CD4-positive, alpha-beta memory T cell (primary cell): Measurements from ENCODE around the gene PPFIBP2. TPM values are rescaled to one million over a fixed set of nuclear protein-coding genes. Genes with fewer than 3 reads are reported as not detected.

Experiments
- CTCF ChIA-PET: fragments of 350-600 bp; sonication (Branson Sonifier 250); formaldehyde crosslinking; loops from one replicate; lab custom pipeline; 2021; ENCODE audit warnings: inconsistent platforms; ENCODE audit not compliant: partially characterized antibody; lab: Charles Lee
- POLR2A ChIA-PET: fragments of 350-600 bp; sonication (Branson Sonifier 250); formaldehyde crosslinking; loops from one replicate; lab custom pipeline; 2021; ENCODE audit not compliant: partially characterized antibody; lab: Charles Lee
- DNase-seq, 5 donors: peaks; one replicate each; pipeline versions ENCODE4 v3.0.0 to v3.0.0-alpha.2; 2020 to 2022; ENCODE audit warnings: mixed read lengths in 1 of 5
- H3K27ac ChIP-seq: one replicate; pipeline ENCODE4 v1.7.0; 2013; ENCODE audit warnings: low read depth, low read length
- H3K27me3 ChIP-seq: 2 replicates; pipeline ENCODE4 v1.7.0; 2013; ENCODE audit warnings: mild to moderate bottlenecking, low read length, moderate library complexity; ENCODE audit not compliant: insufficient read depth
- H3K36me3 ChIP-seq: 2 replicates; pipeline ENCODE4 v1.7.0; 2013; ENCODE audit warnings: mild to moderate bottlenecking, low read length, moderate library complexity; ENCODE audit not compliant: insufficient read depth
- H3K4me1 ChIP-seq: 2 replicates; pipeline ENCODE4 v1.7.0; 2013; ENCODE audit warnings: mild to moderate bottlenecking, low read length, moderate library complexity; ENCODE audit not compliant: insufficient read depth
- H3K4me3 ChIP-seq, 2 donors: one replicate each; pipeline ENCODE4 v1.7.0; 2013; ENCODE audit warnings: low read length in 2 of 2, mild to moderate bottlenecking in 1 of 2
- H3K9me3 ChIP-seq, 2 donors: one replicate each; pipeline ENCODE4 v1.7.0; 2013; ENCODE audit warnings: low read length in 2 of 2, control low read depth in 1 of 2; ENCODE audit not compliant: control insufficient read depth in 1 of 2
- H3K27ac Mint-ChIP-seq, 7 donors: one replicate each; pipeline ENCODE4 v1.8.0; 2020 to 2021; ENCODE audit warnings: mixed read lengths in 7 of 7, mild to moderate bottlenecking in 6 of 7, inconsistent platforms in 3 of 7, moderate library complexity in 3 of 7
- H3K27me3 Mint-ChIP-seq, 2 donors: one replicate each; pipeline ENCODE4 v1.8.0; 2020 to 2021; ENCODE audit warnings: mixed read lengths in 2 of 2
- H3K36me3 Mint-ChIP-seq, 2 donors: one replicate each; pipeline ENCODE4 v1.8.0; 2020 to 2021; ENCODE audit warnings: mixed read lengths in 2 of 2, inconsistent platforms in 1 of 2, mild to moderate bottlenecking in 1 of 2
- H3K4me1 Mint-ChIP-seq, 4 donors: one replicate each; pipeline ENCODE4 v1.8.0; 2020 to 2021; ENCODE audit warnings: mixed read lengths in 4 of 4, mild to moderate bottlenecking in 1 of 4
- H3K4me3 Mint-ChIP-seq, 8 donors: one replicate each; pipeline ENCODE4 v1.8.0; 2020 to 2021; ENCODE audit warnings: mixed read lengths in 8 of 8, mild to moderate bottlenecking in 7 of 8, moderate library complexity in 6 of 8, inconsistent platforms in 3 of 8
- H3K9me3 Mint-ChIP-seq, 8 donors: one replicate each; pipeline ENCODE4 v1.8.0; 2020 to 2021; ENCODE audit warnings: mixed read lengths in 8 of 8, mild to moderate bottlenecking in 5 of 8, inconsistent platforms in 3 of 8, moderate library complexity in 1 of 8
- intact Hi-C: fragments of 100-400 bp; cut with micrococcal nuclease; formaldehyde crosslinking; loops from one replicate; pipeline ENCODE4 v1.15.1; 2023
- polyA plus RNA-seq, 2 donors: library from polyadenylated mRNA; unstranded; fragments of 300-500 nt; fragmentation: Illumina TruSeq; gene quantifications; one replicate each; pipeline ENCODE4 v1.2.3, GENCODE V29; 2021
- total RNA-seq, 2 experiments: library from RNA; stranded (reverse); gene quantifications; one replicate each; pipeline ENCODE4 v1.2.3, GENCODE V29; 2021

Gene PPFIBP2
- total and polyA plus RNA-seq, 4 experiments from 2014 or later: 4.0 to 22.0 (median 19.0) TPM

- ChIA-PET POLR2A (no interaction called here), CTCF (no interaction called here)
- H3K36me3 Mint-ChIP-seq: no peaks in the 10 kb centered on the region
These were observed 14.7 kb upstream of the PPFIBP2 start for GRCh38 chr11:7499081-7499480.

DNA sequence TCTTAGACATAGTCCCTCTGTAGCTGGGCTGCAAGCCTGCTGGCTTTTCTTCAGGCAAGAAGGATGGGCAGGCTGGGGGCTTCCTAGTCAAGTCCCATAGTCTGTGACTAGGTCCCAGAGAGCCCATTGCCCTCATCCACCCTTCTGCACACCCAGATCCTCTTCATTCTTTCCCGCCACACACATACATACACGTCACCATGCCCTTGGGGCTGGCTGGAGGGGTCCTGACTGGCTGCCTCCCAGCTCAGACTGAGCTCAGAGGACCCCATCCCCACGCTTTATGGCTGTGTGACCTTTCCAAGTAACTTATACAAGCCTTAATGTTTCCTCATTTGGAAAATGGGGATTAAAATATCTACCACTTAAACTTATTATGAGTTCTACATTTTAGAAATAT lies 13.5 kb upstream of the PPFIBP2 start:
- CTCF ChIA-PET: interaction anchor here (1.7 kb wide), 1 partner anchor 12 kb away, joined by 6 read pairs; no protein-coding TSS in a partner anchor
- intact Hi-C loops: no loop called here
- H3K27ac Mint-ChIP-seq: no peak overlapping the region
- no peak overlapping the region for H3K4me3 Mint-ChIP-seq
- no peak for DNase-seq
- no peaks in the 10 kb centered on the region for H3K36me3 Mint-ChIP-seq
- Histone ChIP-seq H3K36me3 (no peaks in the 10 kb centered on the region), H3K27me3 (no peaks in the 10 kb centered on the region), H3K4me1 (no peaks in the 10 kb centered on the region), H3K27ac (no peak overlapping the region), H3K9me3 (no peaks in the 10 kb centered on the region), H3K4me3 (no peak overlapping the region)
- peaks cover 0 to 1% of the 10 kb centered on the region in 2 donors for H3K27me3 Mint-ChIP-seq
- H3K4me1 Mint-ChIP-seq: no peaks in the 10 kb centered on the region
- POLR2A ChIA-PET: no interaction called here
- no peaks in the 10 kb centered on the region for H3K9me3 Mint-ChIP-seq

More at GRCh38 chr11:7499081-7499480, 14.7 kb upstream of the PPFIBP2 start:
- H3K4me1 ChIP-seq: no peaks in the 10 kb centered on the region
- no peak overlapping the region for H3K27ac ChIP-seq
- intact Hi-C loops: no loop called here
- no peak for DNase-seq
- Mint-ChIP-seq H3K27ac (no peak overlapping the region), H3K27me3 (peaks cover 0 to 4% of the 10 kb centered on the region in 2 donors), H3K4me1 (no peaks in the 10 kb centered on the region), H3K9me3 (no peaks in the 10 kb centered on the region), H3K4me3 (no peak overlapping the region)
- no peaks in the 10 kb centered on the region for H3K9me3 ChIP-seq
- no peaks in the 10 kb centered on the region for H3K27me3 ChIP-seq
- H3K4me3 ChIP-seq: no peak overlapping the region
- H3K36me3 ChIP-seq: no peaks in the 10 kb centered on the region

DNA sequence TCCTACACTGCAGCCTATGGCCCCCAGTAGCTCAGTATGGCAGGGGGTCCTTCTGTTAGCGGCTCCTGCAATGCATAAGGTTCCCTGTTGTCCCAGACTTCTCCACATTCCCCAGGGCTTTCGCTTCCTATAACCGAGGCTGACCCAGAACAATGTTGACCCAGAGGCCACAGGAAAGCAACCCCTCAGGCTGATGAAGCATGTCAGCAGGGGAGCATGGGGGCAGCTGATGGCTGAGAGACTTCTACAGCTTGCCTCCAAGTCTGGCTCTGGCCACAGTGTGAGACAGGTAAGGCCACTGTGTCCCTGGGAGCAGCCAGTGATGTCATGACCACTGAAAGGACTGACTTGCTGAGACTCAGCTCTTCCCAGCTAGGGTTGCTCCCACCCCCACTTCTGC lies 12.5 kb upstream of the PPFIBP2 start:
- H3K4me1 Mint-ChIP-seq: no peaks in the 10 kb centered on the region
- no peak overlapping the region for H3K27ac Mint-ChIP-seq
- CTCF ChIA-PET: interaction anchor here (1.7 kb wide), 1 partner anchor 11 kb away, joined by 6 read pairs; no protein-coding TSS in a partner anchor

GRCh38 chr11:7501894-7502293 lies 11.9 kb upstream of the PPFIBP2 start:
- no peak for DNase-seq
- intact Hi-C loops: no loop called here
- no peak overlapping the region for H3K27ac ChIP-seq
- POLR2A ChIA-PET: no interaction called here
- H3K9me3 ChIP-seq: no peaks in the 10 kb centered on the region
- Mint-ChIP-seq H3K27me3 (peaks cover 1 to 2% of the 10 kb centered on the region in 2 donors), H3K9me3 (no peaks in the 10 kb centered on the region), H3K36me3 (no peaks in the 10 kb centered on the region), H3K4me1 (no peaks in the 10 kb centered on the region), H3K27ac (no peak overlapping the region), H3K4me3 (no peak overlapping the region)
- no peaks in the 10 kb centered on the region for H3K36me3 ChIP-seq
- CTCF ChIA-PET: interaction anchor here (1.7 kb wide), 1 partner anchor 11 kb away, joined by 6 read pairs; no protein-coding TSS in a partner anchor
- H3K4me1 ChIP-seq: no peaks in the 10 kb centered on the region
- no peaks in the 10 kb centered on the region for H3K27me3 ChIP-seq
- H3K4me3 ChIP-seq: no peak overlapping the region

More for the DNA sequence above, 12.5 kb upstream of the PPFIBP2 start:
- Mint-ChIP-seq H3K9me3 (no peaks in the 10 kb centered on the region), H3K4me3 (no peak overlapping the region), H3K27me3 (peaks cover 0 to 1% of the 10 kb centered on the region in 2 donors), H3K36me3 (no peaks in the 10 kb centered on the region)
- Histone ChIP-seq H3K36me3 (no peaks in the 10 kb centered on the region), H3K4me1 (no peaks in the 10 kb centered on the region), H3K27ac (no peak overlapping the region), H3K27me3 (no peaks in the 10 kb centered on the region), H3K9me3 (no peaks in the 10 kb centered on the region), H3K4me3 (no peak overlapping the region)
- intact Hi-C loops: no loop called here
- POLR2A ChIA-PET: no interaction called here
- no peak for DNase-seq

- Histone ChIP-seq H3K36me3 (no peaks in the 10 kb centered on the region), H3K27ac (no peak overlapping the region), H3K4me3 (no peak overlapping the region), H3K9me3 (no peaks in the 10 kb centered on the region), H3K4me1 (no peaks in the 10 kb centered on the region), H3K27me3 (no peaks in the 10 kb centered on the region)
- intact Hi-C loops: no loop called here
- no peak for DNase-seq
- H3K36me3 Mint-ChIP-seq: no peaks in the 10 kb centered on the region
- H3K27me3 Mint-ChIP-seq: peaks cover 0 to 3% of the 10 kb centered on the region in 2 donors
- H3K9me3 Mint-ChIP-seq: no peaks in the 10 kb centered on the region
- peaks cover 0 to under 1% (median 0%) of the 10 kb centered on the region in 4 donors for H3K4me1 Mint-ChIP-seq
- H3K27ac Mint-ChIP-seq: no peak overlapping the region
- no peak overlapping the region for H3K4me3 Mint-ChIP-seq
- POLR2A ChIA-PET: no interaction called here
- CTCF ChIA-PET: no interaction called here
These were observed 7.6 kb upstream of the PPFIBP2 start for GRCh38 chr11:7506243-7506642.

DNA sequence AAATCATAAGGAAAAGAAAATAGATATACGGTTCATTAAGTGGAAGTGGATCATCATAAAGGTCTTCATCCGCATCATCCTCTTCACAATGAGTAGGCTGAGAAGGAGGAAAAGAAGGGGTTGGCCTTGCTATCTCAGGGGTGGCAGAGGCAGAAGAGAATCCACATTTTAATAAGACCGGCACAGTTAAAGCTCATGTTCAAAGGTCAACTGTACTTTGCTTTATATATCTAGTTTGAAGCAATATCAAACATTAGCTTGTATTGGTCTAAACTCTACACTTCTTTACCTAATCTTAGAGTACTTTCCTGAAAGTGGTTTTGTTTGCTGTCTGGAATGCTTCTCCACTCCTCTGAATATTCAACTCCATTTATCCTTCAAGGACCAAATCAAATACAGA lies 5.7 kb upstream of the PPFIBP2 start:
- Mint-ChIP-seq H3K27ac (no peak overlapping the region), H3K36me3 (peaks cover 0 to under 1% of the 10 kb centered on the region in 2 donors), H3K4me3 (no peak overlapping the region), H3K27me3 (peaks cover 0 to 3% of the 10 kb centered on the region in 2 donors), H3K9me3 (no peaks in the 10 kb centered on the region), H3K4me1 (peaks cover 0 to 15% (median 3%) of the 10 kb centered on the region in 4 donors)
- ChIA-PET CTCF (interaction anchor here (1.3 to 1.4 kb wide), 2 partner anchors 31 to 186 kb away, joined by 3 to 4 read pairs; no protein-coding TSS in a partner anchor), POLR2A (no interaction called here)
- H3K9me3 ChIP-seq: no peaks in the 10 kb centered on the region
- H3K27me3 ChIP-seq: no peaks in the 10 kb centered on the region
- intact Hi-C loops: no loop called here
- H3K4me3 ChIP-seq: no peak overlapping the region
- peaks cover 4% of the 10 kb centered on the region for H3K4me1 ChIP-seq
- DNase-seq: no peak
- H3K36me3 ChIP-seq: no peaks in the 10 kb centered on the region
- no peak overlapping the region for H3K27ac ChIP-seq

DNA sequence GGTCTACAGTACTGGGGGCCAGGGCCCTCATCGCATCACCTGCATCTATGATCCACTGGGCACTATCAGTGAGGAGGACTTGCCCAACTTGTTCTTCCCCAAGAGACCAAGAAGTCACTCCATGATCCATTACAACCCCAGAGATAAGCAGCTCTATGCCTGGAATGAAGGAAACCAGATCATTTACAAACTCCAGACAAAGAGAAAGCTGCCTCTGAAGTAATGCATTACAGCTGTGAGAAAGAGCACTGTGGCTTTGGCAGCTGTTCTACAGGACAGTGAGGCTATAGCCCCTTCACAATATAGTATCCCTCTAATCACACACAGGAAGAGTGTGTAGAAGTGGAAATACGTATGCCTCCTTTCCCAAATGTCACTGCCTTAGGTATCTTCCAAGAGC lies 3.8 kb upstream of the PPFIBP2 start:
- no peaks in the 10 kb centered on the region for H3K27me3 ChIP-seq
- peaks cover 13% of the 10 kb centered on the region for H3K4me1 ChIP-seq
- no peak overlapping the region for H3K27ac Mint-ChIP-seq
- no peaks in the 10 kb centered on the region for H3K9me3 ChIP-seq
- ChIA-PET CTCF (interaction anchor here (0.8 to 5.9 kb wide), 4 partner anchors 12 to 157 kb away, joined by 3 to 49 read pairs (median 4); no protein-coding TSS in a partner anchor), POLR2A (no interaction called here)
- no peaks in the 10 kb centered on the region for H3K36me3 ChIP-seq
- peaks cover 0 to 4% of the 10 kb centered on the region in 2 donors for H3K36me3 Mint-ChIP-seq
- no peak overlapping the region for H3K4me3 Mint-ChIP-seq
- no peak overlapping the region for H3K27ac ChIP-seq
- no peaks in the 10 kb centered on the region for H3K9me3 Mint-ChIP-seq
- no peak for DNase-seq
- no peak overlapping the region for H3K4me3 ChIP-seq
- H3K4me1 Mint-ChIP-seq: peaks cover 4 to 23% (median 10%) of the 10 kb centered on the region in 4 donors
- intact Hi-C loops: loop anchor here (10.0 kb wide), 1 partner anchor 1275 kb away; the partner anchor contains the start of genes CNGA4 and FHIP1B
- peaks cover 0 to 3% of the 10 kb centered on the region in 2 donors for H3K27me3 Mint-ChIP-seq
